HG02852 (cell line): ENCODE measurements around the gene FAP.

Source experiments
- ATAC-seq: cut with Tn5 transposase; IDR thresholded peaks from one replicate; pipeline ENCODE4 v1.9.1; 2021; ENCODE audit warnings: mild to moderate bottlenecking, moderate library complexity; ENCODE audit not compliant: unreplicated experiment

FAP gene

DNA sequence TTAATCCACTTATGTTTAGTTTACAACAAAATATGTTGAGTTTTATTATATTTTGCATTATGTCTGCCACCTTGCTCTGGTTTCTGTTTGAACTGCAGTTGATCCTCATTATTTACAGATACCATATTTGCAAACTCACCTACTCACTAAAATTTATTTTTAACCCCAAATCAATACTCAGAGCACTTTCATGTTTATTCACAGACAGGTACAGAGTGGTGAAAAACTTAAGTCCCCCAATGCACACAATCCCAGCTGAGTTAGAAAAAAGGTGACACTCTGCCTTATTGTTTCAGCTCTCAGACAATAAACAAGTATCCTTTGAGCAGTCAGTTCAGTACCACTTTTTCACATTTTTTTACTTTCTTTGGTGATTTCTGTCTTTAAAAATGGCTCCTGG, 104.9 kb downstream of the FAP start:
- no peak for ATAC-seq

DNA sequence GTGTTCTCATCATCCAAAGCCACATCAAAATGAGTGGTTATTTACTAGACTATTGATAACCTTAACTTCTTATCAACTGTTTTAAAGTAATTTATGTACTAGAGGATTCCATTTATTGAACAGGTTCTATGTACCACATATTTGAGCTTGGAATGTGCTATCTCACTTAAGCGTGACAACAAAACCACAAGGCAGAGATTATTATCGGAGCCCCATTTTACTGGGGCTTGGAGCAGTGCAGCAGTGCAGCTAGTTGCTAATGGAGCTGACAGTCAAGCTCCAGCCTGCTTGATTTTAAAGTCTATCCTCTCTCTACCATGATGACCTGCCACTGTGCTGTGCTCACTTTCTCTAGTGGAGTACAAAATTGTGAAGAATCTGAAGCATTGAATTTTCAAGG, 115.8 kb downstream of the FAP start:
- ATAC-seq, result no peak

DNA sequence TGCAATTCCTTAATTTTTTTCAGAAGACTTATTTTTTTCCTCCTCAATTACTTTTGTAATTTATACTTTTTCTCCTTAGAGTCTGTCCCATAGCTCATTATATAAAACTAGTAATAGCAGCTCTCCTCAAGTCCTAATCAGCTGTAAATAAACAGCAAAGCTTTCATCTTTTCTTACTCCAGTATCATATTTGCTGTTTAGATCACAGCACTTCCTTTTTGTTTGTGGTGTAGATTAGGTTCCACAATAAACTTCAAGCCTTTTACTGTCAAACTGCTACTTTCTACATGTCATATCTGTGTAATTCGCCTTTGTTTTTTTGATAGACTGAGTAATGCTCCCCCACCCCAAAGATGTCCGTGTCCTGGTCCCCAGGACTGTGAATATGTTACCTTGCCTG, 116.7 kb downstream of the FAP start:
- peak; percentile 20 for ATAC-seq

DNA sequence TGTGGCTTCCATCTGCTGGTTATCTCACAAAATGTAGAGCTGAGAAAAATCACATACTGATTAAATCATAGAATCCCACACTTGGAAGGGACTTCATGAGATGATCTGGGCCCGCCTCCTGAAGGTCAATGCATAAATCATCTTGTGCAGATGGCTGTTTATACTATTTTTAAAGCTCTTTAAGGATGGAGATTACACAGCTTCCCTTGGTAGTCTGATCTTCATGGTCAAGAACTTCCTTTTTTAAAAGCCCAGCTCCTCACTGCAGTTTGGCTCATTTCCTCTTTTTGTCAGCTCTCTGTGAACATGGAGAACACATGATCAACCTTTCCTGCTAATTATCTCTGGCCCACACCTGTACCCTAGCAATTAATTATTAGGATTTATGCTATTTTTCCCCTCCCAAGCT, 117.1 kb downstream of the FAP start:
- peak; percentile 96 for ATAC-seq

DNA sequence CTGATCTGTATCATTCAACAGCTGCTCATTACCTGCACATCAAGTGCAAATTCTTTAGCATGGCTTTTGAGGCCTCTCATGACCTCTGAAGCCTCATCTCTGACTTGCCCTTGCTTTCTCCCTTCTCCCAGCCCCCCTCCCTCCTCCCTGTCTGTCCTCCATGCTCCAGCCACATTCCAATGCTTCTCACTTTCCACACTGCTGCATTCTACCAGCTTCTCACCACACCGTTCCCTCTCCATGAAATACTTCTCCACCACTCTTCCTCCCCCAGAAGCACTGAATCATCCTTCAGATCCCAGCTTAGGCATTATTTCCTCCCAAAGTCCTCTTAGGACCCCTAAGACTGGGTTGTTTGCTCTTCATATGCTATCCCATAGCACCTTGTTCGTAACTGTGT, 118.1 kb downstream of the FAP start:
- ATAC-seq, result no peak

DNA sequence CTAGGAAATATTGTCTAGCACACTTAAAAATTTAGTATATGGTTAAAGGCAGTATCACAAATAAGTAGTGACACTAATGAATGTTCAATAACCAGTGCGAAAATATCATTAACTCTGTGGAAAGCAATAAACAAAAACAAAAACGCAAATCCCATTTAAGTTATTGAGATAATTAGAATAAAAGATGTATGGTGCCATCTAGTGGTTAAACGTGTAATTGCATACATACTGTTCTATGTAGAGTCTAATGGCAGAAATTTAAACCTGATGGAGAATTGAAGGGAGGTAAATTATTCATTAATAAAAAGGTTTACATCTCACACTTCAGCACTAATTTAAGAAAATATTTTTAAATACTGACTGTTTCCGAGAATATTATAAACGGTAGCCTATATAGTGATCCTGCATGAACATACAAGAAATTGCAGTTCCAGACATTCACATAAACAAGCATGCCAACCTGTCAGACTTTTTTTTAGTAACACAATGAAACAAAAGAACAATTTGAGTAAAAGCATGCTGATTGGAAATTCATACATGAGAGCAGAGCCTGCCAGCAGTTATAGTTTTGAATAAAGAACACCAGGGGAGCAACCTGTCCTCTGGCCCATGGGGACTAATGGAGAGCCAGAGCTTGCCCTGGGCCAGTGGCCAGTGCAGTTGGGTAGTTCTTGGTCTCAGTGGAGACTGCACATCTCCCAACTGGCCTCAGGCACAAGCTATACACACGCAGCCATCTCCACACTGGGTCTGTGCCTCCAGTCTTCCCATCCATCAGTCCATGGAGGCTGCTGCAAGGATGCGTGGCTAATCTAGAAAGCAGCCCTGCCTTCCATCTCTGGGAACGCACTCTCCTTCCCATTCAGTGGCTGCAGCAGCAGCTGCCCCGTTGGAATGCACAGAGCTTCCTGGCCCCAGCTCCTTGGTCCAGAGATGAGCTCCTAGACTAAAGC, 119.2 kb downstream of the FAP start:
- ATAC-seq, result peak; percentile 29
